22Rv1 (cell line): ENCODE results near the gene SULT4A1.
A peak's percentile ranks its signal among the peaks of the same experiment; 100 is the strongest.
"Not testable (repeated sequence)": the region's sequence is repeated elsewhere in the genome, so short reads cannot be mapped to it uniquely, and the experiment has no call there.

ENCODE experiments used
- H3K27ac ChIP-seq: fragments of 450-650 bp; 2 replicates; pipeline ENCODE4 v1.5.1; 2017
- ZFX ChIP-seq: fragments of 450-650 bp; IDR thresholded peaks from 2 replicates; pipeline ENCODE4 v1.6.1; 2017; ENCODE audit warnings: antibody characterized with exemption, borderline replicate concordance
- TF ChIP-seq, protein P1 (sequence below): fragments of 450-650 bp; IDR thresholded peaks from 2 replicates; pipeline ENCODE4 v1.5.1; 2017; ENCODE audit warnings: mild to moderate bottlenecking

The SULT4A1 gene

DNA sequence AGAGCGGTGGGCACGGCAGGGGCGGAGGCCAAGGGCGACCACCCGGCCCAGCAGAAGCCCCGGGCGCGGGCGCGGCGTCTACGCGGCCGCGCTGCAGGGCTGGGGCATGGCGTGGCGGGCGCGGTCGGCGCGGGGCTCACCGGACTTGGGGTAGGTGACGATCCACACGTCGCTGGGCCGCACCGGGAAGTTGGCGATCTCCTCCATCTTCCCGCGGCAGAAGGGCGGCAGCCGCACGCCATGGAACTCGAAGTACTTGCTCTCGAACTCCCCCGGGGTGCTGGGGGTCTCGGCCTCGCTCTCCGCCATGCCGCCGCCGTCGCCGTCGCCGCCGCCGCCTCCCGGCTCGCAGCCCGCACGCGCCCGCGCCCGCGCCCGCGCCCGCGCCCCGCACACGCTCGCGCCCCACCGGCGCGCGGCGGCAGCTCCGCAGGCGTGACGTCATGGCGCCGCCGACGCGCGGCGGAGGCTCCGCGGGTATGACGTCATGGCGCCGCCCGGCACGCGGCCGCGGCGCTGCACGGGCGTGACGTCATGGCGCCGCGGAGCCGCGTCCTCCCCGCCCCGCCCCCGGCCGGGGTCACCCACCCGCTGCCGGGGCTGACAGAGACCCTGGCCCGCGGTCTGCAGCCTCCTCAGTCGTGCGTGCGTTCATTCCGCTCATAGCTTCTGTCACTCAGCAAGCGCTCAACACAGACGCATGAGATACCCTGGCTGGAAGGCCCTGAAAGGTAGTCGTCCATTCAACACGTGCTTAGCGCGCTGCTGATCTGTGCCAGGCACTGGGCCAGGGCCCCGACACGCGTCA is at the start of gene SULT4A1:
SULT4A1 (minus strand) TSS at position 440 of the 808 bp plus-strand sequence; CDS start at position 309, 131 bp downstream.
- no peak for TF ChIP-seq ZFX
- H3K27ac ChIP-seq = no peak within 1 kb of the TSS

DNA sequence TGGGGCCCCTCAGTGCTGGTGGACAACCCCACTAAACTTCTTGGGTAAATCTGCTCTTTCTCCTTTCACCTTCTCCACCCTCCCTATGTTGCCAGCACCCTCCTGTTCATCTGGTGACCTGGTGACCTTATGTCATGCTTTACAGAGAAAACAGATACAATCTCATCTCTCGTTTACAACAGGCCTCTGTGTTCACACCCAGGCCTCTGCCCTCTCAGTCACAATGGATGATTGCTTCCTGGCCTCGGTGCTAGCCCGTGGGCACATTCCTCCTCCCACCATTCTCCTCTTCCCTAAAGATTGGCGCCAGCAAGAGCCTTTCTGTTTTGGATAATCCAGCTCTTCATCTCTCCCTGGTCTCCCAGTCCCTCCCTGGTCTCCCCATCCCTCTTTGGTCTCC is 49.0 kb upstream of the SULT4A1 start:
- no peak for TF ChIP-seq ZFX
- TF ChIP-seq, protein P1, sequence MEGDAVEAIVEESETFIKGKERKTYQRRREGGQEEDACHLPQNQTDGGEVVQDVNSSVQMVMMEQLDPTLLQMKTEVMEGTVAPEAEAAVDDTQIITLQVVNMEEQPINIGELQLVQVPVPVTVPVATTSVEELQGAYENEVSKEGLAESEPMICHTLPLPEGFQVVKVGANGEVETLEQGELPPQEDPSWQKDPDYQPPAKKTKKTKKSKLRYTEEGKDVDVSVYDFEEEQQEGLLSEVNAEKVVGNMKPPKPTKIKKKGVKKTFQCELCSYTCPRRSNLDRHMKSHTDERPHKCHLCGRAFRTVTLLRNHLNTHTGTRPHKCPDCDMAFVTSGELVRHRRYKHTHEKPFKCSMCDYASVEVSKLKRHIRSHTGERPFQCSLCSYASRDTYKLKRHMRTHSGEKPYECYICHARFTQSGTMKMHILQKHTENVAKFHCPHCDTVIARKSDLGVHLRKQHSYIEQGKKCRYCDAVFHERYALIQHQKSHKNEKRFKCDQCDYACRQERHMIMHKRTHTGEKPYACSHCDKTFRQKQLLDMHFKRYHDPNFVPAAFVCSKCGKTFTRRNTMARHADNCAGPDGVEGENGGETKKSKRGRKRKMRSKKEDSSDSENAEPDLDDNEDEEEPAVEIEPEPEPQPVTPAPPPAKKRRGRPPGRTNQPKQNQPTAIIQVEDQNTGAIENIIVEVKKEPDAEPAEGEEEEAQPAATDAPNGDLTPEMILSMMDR = no peak
- no peak overlapping the region for H3K27ac ChIP-seq

- H3K27ac ChIP-seq = no peak overlapping the region
- TF ChIP-seq, protein P1 = no peak
- TF ChIP-seq ZFX = no peak
Observed at GRCh38 chr22:43910178-43910695, 47.9 kb upstream of the SULT4A1 start.

- no peak for TF ChIP-seq ZFX
- TF ChIP-seq, protein P1 = no peak
- no peak overlapping the region for H3K27ac ChIP-seq
Observed at GRCh38 chr22:43909708-43910107, 47.4 kb upstream of the SULT4A1 start.

GRCh38 chr22:43905681-43906080 is 43.4 kb upstream of the SULT4A1 start:
- TF ChIP-seq, protein P1 = no peak
- no peak for TF ChIP-seq ZFX
- H3K27ac ChIP-seq = no peak overlapping the region

DNA sequence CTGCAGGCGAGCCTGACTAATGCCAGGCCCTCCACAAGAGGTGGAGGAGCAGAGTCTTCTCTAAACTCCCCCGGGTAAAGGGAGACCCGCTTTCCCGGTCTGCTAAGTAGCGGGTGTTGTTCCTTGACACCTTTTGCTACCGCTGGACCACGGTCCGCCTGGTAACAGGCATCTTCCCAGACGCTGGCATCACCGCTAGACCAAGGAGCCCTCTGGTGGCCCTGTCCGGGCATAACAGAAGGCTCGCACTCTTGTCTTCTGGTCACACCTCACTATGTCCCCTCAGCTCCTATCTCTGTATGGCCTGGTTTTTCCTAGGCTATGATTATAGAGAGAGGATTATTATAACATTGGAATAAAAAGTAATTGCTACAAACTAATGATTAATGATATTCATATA is 42.1 kb upstream of the SULT4A1 start:
- TF ChIP-seq, protein P1 = peak; percentile 70
- H3K27ac ChIP-seq = not testable (repeated sequence)

DNA sequence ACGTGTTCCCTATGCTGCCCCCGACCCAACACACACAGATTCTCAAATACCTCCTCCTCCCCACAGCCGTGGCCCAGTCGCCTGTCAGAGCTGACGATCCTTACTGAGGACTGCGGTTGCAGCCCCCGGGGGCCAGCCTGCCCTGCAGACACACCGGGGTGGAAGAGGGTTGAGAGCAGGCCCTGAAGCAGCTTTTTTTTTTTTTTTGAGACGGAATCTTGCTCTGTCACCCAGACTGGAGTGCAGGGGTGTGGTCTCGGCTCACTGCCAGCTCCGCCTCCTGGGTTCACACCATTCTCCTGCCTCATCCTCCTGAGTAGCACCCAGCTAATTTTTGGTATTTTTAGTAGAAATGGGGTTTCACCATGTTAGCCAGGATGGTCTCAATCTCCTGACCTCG is 40.7 kb upstream of the SULT4A1 start:
- not testable (repeated sequence) for H3K27ac ChIP-seq

DNA sequence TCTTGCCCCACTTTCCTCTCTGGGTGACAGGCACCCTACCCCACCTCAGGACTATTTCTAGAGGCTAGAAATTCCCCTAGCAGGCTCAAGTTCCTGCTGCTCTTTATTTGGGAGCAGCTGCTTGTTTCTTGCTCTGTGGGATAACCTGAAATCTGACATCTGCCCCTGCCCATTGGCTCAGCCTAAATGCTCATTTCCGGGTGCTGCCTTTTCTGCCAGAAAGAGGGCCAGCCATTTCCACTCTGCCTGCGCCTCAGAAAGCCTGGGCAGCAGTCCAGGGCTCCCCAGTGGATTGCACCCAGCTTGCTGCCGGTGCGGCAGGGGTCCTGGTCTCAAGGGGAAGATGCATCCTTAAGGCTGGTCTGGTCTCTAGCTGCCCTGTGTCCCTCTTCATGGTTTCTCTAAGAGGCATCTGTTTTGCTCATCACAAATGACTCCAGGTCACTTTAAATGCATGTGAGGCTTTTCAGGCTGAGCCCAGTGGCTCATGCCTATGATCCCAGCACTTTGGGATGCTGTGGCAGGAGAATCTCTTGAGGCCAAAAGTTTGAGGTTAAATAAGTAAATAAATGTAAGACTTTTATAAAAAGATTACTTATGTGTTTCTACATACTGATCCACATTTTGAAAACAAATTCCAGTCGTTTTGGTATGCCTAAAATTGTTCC is 39.8 kb upstream of the SULT4A1 start:
- TF ChIP-seq ZFX = no peak
- TF ChIP-seq, protein P1 = no peak

More for the DNA sequence above, 39.8 kb upstream of the SULT4A1 start:
- H3K27ac ChIP-seq = no peak overlapping the region
